Thoracic aorta (tissue), 2 donors: Measurements from ENCODE around the gene PRMT3. TPM values are rescaled to one million over a fixed set of nuclear protein-coding genes. Genes with fewer than 3 reads are reported as not detected.

Experiments
- ATAC-seq: fragments of 150-250 bp; one replicate; pipeline ENCODE4 v1.8.0; 2017; ENCODE audit warnings: low read depth; ENCODE audit not compliant: insufficient number of reproducible peaks, low FRiP score
- DNase-seq: peaks from one replicate; pipeline ENCODE4 v3.0.0-alpha.2; 2020; ENCODE audit warnings: low spot score
- H3K27ac ChIP-seq, 2 donors: fragments of 200-600 bp; sonication (generic); 1 replicate in 1 of 2; 2 replicates in 1 of 2; pipeline ENCODE4 v1.5.1; 2016; ENCODE audit warnings: mild to moderate bottlenecking in 2 of 2, moderate library complexity in 2 of 2
- H3K27me3 ChIP-seq: fragments of 200-600 bp; sonication (generic); replicated peaks from 2 replicates; pipeline ENCODE4 v1.6.0; 2016; ENCODE audit warnings: mild to moderate bottlenecking; ENCODE audit not compliant: insufficient read depth
- H3K36me3 ChIP-seq: fragments of 200-600 bp; sonication (generic); one replicate; pipeline ENCODE4 v1.5.1; 2016
- H3K4me1 ChIP-seq, 2 donors: fragments of 200-600 bp; sonication (generic); 1 replicate in 1 of 2; 2 replicates in 1 of 2; pipeline versions ENCODE4 v1.5.1 to v1.6.0; 2016; ENCODE audit warnings: low read depth in 2 of 2, mild to moderate bottlenecking in 1 of 2; ENCODE audit not compliant: control insufficient read depth in 1 of 2
- H3K4me3 ChIP-seq: fragments of 200-600 bp; sonication (generic); 2 replicates; pipeline ENCODE4 v1.5.1; 2016; ENCODE audit warnings: mild to moderate bottlenecking
- H3K9me3 ChIP-seq: fragments of 200-600 bp; sonication (generic); 2 replicates; pipeline ENCODE4 v1.5.1; 2016
- CTCF ChIP-seq: fragments of 200-600 bp; sonication (generic); IDR thresholded peaks from one replicate; pipeline ENCODE4 v1.5.1; 2019; ENCODE audit warnings: antibody characterized with exemption
- total RNA-seq, 2 donors: library from RNA; depleted of rRNA; stranded (reverse); fragments of >200 nt; gene quantifications; one replicate each; pipeline versions ENCODE4 v1.1.0 to v1.2.3, GENCODE V29; 2016

The PRMT3 gene
- total RNA-seq, result 10 to 100 TPM in 1 of 2 donors, 1 to 10 TPM in 1; 7.9 to 21.0 TPM

GRCh38 chr11:20387261-20388095 lies at the start of gene PRMT3:
Gene PRMT3 (plus strand): TSS chr11:20387716. CDS start chr11:20387747, 31 bp downstream.
- H3K27me3 ChIP-seq, result no peaks in the 10 kb centered on the region
- peak within 1 kb of the TSS; percentile 73 to 92 for H3K27ac ChIP-seq
- peaks cover 0 to 13% of the 10 kb centered on the region in 2 donors for H3K4me1 ChIP-seq
- ATAC-seq (peak; percentile 87), DNase-seq (peak; percentile 72)
- peaks cover 2% of the 10 kb centered on the region for H3K36me3 ChIP-seq
- no peaks in the 10 kb centered on the region for H3K9me3 ChIP-seq
- TF ChIP-seq CTCF, result peak; percentile 41
- H3K4me3 ChIP-seq, result peak within 1 kb of the TSS; percentile 79

GRCh38 chr11:20342347-20343141 lies 45.0 kb upstream of the PRMT3 start:
- ATAC-seq, result no peak
- TF ChIP-seq CTCF, result no peak
- no peaks in the 10 kb centered on the region for H3K27me3 ChIP-seq

GRCh38 chr11:20351136-20351535 lies 36.4 kb upstream of the PRMT3 start:
- Histone ChIP-seq H3K27me3 (no peaks in the 10 kb centered on the region), H3K4me3 (no peak overlapping the region), H3K36me3 (no peaks in the 10 kb centered on the region), H3K27ac (no peak overlapping the region), H3K9me3 (no peaks in the 10 kb centered on the region), H3K4me1 (no peaks in the 10 kb centered on the region)
- no peak for TF ChIP-seq CTCF
- no peak for ATAC-seq
- DNase-seq, result no peak

More at GRCh38 chr11:20342347-20343141, 45.0 kb upstream of the PRMT3 start:
- Histone ChIP-seq H3K36me3 (no peaks in the 10 kb centered on the region), H3K9me3 (no peaks in the 10 kb centered on the region), H3K27ac (no peak overlapping the region), H3K4me1 (no peaks in the 10 kb centered on the region), H3K4me3 (no peak overlapping the region)
- DNase-seq, result no peak

- Histone ChIP-seq H3K27ac (no peak overlapping the region), H3K9me3 (no peaks in the 10 kb centered on the region), H3K4me1 (no peaks in the 10 kb centered on the region), H3K4me3 (no peak overlapping the region), H3K36me3 (no peaks in the 10 kb centered on the region), H3K27me3 (no peaks in the 10 kb centered on the region)
- TF ChIP-seq CTCF, result no peak
- no peak for DNase-seq
- no peak for ATAC-seq
Measured at GRCh38 chr11:20351751-20352262, 35.7 kb upstream of the PRMT3 start.

GRCh38 chr11:20353829-20354434 lies 33.6 kb upstream of the PRMT3 start:
- no peaks in the 10 kb centered on the region for H3K36me3 ChIP-seq
- ATAC-seq (no peak), DNase-seq (no peak)
- H3K4me3 ChIP-seq, result no peak overlapping the region
- no peaks in the 10 kb centered on the region for H3K4me1 ChIP-seq
- no peaks in the 10 kb centered on the region for H3K9me3 ChIP-seq
- TF ChIP-seq CTCF, result peak; percentile 69
- no peak overlapping the region for H3K27ac ChIP-seq
- no peaks in the 10 kb centered on the region for H3K27me3 ChIP-seq
